IPS-NIHi7 (cell line): ENCODE data around the gene TCF3.
"Not testable (repeated sequence)": the region's sequence is repeated elsewhere in the genome, so short reads cannot be mapped to it uniquely, and the experiment has no call there.

Experiments
- DNase-seq: peaks from one replicate; pipeline ENCODE4 v3.0.0; 2012; ENCODE audit warnings: mixed read lengths; ENCODE audit errors: extremely low spot score

TCF3 gene

DNA sequence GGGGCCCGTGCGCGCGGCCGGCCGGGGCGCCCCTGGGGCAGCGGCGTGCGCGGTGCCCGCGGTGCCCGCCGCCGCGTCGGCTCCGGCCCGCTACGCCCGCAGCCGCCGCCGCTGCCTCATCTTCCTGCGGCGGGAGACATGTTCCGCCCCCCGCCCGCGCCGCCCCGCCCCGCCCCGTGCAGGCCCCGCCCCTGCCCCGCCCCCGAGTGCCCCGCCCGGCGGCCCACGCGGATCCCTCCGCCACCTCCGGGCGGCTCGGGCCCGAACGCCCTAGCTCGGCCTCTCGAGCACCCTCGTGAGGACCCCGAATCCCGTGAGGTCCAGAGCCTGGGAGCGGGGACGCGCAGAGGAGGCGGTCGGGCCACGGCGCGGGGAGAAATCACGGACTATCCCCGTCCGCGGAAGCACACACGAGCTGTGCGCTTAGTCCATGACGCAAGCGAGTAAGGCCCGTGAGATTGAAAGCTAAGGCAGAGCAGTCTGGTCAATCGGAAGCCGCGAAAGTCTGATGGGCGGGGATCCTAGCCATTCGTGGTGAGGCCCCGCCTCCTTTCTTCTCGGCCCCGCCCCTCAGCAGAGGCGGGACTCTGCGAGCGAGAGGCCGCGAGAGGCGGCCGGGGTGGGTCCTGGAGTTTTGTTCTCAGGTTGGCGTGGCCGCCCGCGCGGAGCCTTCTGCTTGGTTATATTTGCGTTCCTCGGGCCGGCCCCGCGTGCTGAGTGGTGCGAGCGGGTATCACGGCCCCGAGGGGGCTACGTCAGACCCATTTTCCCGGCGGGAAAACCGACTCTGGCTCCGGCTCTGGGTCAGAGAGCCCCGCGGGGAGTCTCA, at the start of gene TCF3:
TSS of gene TCF3 (minus strand) at position 145 of the 829 bp plus-strand sequence. CDS start 2,367 bp downstream, outside the sequence.
- peak; percentile 99 for DNase-seq

DNA sequence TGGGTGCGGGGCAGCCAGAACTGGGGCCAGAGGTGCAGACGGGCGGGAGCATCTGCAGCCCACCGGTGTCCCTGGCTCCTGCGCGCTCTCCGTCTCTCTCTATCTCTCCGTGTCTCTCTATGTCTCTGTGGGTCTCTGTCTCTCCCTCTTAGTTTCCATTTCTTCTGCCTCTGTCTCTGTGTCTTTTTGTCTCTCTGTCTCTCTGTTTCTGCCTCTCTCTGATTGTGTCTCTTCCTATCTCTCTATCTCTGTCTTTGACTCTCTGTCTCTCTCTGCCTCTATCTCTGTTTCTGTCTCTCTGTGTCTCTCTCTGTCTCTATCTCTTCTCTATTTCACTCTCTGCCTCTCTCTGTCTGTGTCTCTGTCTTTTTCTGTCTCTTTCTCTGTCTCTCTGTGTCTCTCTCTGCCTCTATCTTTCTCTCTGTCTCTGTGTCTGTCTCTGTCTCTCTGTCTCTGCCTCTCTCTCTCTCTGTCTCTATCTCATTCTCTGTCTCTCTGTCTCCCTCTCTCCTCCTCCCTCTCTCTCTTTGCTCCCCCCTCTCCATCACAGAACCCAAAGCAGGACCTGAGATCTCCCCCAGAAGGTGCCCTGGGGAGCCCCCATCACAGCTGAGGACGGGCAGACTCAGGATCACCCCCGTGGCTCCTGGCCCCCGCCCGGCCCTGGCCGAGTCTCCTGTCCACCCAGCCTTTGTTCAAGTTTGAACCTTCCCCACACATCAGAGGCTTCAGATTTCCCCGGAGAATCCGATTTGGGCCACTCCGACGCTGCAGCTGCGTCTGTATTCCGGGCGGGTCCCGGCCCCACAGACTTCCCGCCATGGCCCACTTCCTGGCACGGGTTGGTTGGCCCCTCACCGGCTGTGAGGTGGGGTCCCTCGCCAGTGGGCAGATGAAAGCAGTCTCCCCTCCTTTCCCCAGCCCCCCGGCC, 48.6 kb upstream of the TCF3 start:
- no peak for DNase-seq

GRCh38 chr19:1699998-1700732, 47.8 kb upstream of the TCF3 start:
- DNase-seq = no peak

GRCh38 chr19:1699386-1699785, 47.0 kb upstream of the TCF3 start:
- no peak for DNase-seq

GRCh38 chr19:1698636-1699035, 46.2 kb upstream of the TCF3 start:
- DNase-seq = no peak

GRCh38 chr19:1695481-1695880, 43.1 kb upstream of the TCF3 start:
- not testable (repeated sequence) for DNase-seq

GRCh38 chr19:1691589-1692290, 39.3 kb upstream of the TCF3 start:
- no peak for DNase-seq

DNA sequence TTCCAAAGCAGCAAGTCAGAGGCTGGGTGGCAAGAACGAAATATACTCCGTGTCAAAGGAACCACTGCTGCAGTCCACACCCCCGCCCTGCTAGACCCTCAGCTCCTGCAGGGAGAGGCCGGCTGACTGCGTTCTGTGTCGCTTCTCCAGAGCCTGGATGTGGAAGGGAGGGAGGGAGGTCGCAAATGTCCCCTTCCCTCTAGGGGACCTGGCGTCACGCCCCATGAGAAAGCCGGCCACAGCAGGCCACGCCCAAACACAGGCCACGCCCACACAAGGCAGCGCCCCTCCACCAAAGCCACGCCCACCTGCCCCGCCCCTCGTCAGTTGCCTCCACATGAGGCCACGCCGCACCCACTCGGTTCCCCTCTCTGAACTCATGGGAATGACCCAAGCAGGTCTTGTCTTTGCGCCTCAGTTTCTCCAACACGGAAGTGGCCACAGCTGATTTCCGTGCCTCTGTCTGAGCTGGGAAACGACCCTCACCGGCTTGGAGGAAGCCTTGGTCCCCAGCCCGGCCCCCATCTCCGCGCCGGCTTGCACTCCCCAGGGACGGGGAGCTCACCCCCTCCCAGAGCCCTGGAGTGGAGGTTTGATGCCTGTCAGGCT, 38.4 kb upstream of the TCF3 start:
- peak; percentile 97 for DNase-seq

GRCh38 chr19:1685785-1686184, 33.4 kb upstream of the TCF3 start:
- DNase-seq = not testable (repeated sequence)

GRCh38 chr19:1685046-1685445, 32.6 kb upstream of the TCF3 start:
- no peak for DNase-seq

DNA sequence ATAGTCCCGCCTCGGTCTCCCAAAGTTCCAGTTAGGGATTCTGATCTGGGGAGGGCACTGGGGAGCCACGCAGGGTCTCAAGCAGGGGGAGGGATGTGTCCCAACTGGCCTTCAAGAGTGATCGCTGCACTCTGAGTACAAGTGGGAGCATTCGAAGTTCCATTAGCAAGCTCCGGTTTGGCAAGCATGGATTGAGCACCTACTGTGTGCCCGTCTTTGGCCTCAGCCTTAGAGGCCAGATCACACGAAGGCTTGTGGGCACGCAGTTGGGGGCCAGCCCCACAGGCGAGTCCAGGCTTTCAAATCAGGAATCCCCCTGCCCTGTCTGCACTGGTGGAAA, 32.1 kb upstream of the TCF3 start:
- peak; percentile 3 for DNase-seq

DNA sequence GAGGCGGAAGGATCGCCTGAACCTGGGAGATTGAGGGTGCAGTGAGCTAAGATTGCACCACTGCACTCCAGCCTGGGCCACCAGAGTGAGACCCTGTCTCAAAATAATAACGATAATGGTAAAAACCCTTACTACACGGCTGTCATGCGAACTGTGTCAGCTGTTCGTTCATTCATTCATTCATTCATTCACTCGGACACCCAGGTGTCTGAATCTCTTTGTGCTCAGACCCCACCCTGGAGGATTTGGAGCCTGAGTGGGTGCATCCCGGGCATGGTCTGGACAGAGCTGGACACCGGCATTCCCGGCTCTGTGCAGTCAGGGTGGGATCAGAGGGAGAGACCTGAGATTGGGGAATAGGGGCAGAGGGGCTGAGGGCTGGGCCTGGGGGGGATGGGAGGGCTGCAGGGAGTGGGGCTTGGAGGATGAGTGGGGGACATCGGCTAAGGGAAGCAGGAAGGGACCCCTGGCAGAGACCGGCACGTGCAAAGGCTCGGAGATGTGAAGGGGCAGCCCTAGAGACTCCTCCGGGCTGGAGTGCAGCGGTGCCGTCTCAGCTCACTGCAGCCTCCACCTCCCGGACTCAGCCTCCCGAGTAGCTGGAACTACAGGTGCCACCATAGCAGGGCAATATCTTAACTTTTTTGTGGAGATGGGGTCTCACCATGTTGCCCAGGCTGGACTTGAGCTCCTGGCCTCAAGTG, 31.6 kb upstream of the TCF3 start:
- no peak for DNase-seq

DNA sequence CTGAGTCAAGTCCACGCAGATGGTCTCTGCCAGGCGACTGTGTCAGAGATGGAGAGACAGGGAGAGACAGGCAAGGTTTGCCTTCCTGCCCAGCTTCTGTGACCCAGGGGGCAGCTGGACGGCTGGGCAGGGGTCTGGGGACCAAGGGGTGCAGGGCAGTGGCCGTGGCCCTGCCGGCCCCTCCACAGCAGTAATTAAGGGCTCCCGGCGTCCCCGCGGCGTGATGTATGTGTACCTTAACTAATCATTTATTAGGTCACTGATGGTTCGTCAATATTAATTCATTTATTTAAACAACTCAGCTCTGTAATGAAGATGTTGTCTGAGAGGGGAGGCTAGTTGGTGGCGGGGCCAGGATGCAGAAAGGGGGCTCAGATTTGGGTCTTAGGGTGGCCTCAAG, 28.6 kb upstream of the TCF3 start:
- no peak for DNase-seq

DNA sequence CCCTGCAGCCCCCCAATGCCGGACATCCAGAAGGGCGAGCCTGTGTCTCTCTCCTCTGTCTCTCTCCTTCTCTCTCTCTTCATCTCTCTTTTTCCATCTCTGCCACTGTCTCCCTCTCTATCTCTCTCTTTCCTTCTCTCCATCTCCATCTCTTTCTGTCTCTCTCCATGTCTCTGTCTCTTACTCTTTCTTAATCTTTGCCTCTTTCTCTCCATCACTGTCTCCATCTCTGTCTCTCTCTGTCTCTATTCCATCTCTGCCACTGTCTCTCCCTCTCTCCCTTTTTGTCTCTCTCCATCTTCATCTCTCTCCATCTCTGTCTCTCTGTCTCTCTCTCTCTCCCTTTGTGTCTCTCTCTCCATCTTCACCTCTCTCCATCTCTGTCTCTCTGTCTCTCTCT, 25.7 kb upstream of the TCF3 start:
- DNase-seq = no peak

DNA sequence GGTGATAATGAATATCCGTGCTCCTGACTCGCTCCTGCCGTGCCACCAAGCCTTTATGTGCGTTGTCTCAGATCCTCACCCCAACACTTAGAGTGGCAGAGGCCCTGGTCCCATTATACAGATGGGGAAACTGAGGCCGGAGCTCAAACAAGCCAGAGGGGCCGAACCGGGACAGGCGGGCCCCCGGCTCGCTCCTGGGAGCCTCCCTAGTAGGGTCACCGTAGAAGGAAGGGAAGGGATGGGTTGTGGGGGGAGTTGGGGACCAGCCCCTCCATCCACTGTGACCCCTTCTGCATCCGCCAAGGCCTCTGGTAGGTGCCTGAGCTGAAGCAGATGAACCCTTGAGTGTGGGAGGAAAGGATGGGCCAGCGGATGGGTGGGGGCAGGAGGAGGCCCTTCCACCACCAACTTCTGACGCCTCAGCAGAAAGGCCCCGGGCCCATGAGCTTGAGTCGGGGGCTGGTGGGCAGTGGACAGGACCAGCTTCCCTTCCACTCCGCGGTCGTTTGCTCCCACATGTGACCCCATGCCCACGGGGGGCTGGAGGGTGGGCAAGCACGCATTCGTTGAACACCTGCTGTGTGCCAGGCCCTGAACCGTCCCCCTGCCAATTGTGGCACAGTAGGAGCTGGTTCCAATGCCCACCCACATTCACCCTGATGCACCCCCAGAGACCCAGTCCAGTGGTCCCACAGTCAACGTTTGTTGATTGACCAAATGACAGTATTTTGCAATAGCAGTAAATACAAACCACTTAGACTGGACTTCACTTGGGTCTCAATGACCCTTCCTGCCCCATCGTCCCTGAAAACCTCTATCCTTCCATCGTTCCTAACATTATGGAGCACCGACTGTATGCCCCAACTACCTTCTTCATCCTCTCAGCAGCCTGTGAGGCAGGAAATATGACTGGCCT, 24.2 kb upstream of the TCF3 start:
- DNase-seq = no peak

- DNase-seq = no peak
These were observed 23.4 kb upstream of the TCF3 start for GRCh38 chr19:1675633-1676350.

DNA sequence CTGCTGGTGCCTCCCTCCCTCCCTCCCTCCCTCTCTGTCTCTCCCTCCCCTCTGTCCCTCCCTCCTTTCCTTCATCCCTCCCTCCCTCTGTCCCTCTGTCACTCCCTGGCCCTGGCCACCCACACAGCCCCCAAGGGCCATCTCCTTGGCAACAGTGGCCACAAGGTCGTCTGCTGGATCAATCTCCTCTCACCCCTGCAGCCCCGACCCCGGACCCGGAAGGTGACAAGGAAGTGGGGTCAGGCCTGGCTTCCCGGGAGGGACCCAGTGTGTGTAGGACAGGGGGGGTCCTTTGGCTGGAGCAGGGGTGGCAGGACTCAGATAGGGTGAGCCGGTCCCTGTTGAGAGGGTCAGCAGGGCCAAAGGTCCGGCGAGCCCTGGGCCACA, 21.9 kb upstream of the TCF3 start:
- no peak for DNase-seq

DNA sequence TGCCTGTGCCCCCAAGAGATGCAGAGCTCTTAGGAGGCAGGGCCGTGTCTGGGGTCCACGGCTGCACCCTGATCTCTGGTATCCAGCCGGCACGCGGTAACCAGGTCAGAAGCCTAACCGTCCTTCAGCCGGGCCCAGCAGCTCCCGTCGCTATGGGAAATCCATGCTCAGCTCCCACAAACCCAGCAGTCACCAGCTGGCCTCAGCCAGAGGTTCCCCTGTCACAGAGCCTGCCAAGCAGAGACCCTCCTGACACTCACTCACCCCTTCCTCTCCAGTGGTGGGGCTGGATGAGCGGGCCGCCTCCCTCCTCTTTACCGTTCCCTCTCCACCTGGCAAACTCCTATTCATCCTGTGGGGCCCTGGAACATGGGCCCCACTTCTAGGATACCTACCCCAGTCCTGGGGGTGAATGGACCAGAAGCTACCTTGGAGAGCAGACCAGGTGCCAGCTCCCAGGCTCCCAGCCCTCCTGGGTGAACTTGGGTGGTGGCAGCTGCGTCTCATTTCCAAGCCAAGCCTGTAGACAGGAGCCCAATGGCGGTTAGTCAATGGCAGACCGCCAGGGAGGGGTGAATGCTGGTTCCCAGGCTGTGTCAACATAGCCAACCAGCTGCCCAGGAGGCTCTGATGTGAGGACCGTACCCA, 21.4 kb upstream of the TCF3 start:
- DNase-seq = no peak
